GDM1 (cell line): ENCODE results near the gene NIFK.
"Not testable (repeated sequence)": the region's sequence is repeated elsewhere in the genome, so short reads cannot be mapped to it uniquely, and the experiment has no call there.

Experiments
- DNase-seq: peaks from one replicate; lab custom pipeline; 2025; lab: John Stamatoyannopoulos, UW

The NIFK gene

GRCh38 chr2:121731366-121731765 is 5.3 kb downstream of the NIFK start:
- no peak for DNase-seq

GRCh38 chr2:121727950-121728349 is 8.7 kb downstream of the NIFK start:
- DNase-seq, result no peak

DNA sequence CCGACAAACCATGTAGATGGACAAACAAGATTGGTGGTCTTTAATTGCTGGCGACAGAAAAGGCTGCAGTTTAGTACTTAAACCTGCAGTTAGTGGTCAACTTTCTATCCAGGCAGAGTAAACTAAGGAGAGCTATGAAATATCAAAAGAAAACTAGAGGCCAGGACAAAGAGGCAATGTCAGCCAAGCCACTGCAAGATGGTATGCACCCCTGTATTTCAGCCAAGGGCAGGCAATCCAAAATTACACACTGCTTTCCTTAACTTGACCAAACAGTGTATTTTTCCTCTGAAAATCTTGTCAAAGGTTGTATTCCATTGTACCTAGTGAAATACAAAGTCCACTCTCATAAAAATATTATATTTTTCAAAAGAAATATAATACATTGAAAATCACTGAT is 9.3 kb downstream of the NIFK start:
- no peak for DNase-seq

GRCh38 chr2:121723316-121723715 is 13.4 kb downstream of the NIFK start:
- DNase-seq, result no peak

- no peak for DNase-seq
Observed at GRCh38 chr2:121722479-121722878, 14.2 kb downstream of the NIFK start.

- no peak for DNase-seq
Observed at GRCh38 chr2:121721926-121722325, 14.7 kb downstream of the NIFK start.

DNA sequence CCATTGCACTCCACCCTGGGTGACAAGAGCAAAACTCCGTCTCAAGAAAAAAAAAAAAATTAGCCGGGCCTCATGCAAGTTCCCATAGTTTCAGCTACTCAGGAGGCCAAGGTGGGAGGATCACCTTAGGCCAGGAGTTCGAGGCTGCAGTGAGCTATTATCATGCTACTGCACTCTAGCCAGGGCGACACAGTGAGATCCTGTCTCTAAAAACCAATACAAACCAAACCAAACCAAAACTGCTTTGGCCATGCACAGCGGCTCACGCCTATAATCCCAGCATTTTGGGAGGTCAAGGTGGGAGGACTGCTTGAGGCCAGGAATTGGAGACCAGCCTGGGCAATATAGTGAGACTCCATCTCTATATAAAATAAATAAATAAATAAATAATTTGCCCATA is 19.1 kb downstream of the NIFK start:
- no peak for DNase-seq

GRCh38 chr2:121716126-121716525 is 20.5 kb downstream of the NIFK start:
- no peak for DNase-seq

- not testable (repeated sequence) for DNase-seq
Observed at GRCh38 chr2:121711481-121711880, 25.2 kb downstream of the NIFK start.

GRCh38 chr2:121710470-121711170 is 26.1 kb downstream of the NIFK start:
- no peak for DNase-seq

- DNase-seq, result no peak
Observed at GRCh38 chr2:121709776-121710469, 26.8 kb downstream of the NIFK start.

GRCh38 chr2:121707920-121708361 is 28.7 kb downstream of the NIFK start:
- no peak for DNase-seq

- no peak for DNase-seq
Observed at GRCh38 chr2:121707344-121707919, 29.2 kb downstream of the NIFK start.

GRCh38 chr2:121705958-121706357 is 30.7 kb downstream of the NIFK start:
- DNase-seq, result no peak

- no peak for DNase-seq
Observed at GRCh38 chr2:121705390-121705789, 31.3 kb downstream of the NIFK start.

GRCh38 chr2:121701761-121702160 is 34.9 kb downstream of the NIFK start:
- DNase-seq, result not testable (repeated sequence)

GRCh38 chr2:121699421-121700333 is 37.0 kb downstream of the NIFK start:
- peak; percentile 76 for DNase-seq

DNA sequence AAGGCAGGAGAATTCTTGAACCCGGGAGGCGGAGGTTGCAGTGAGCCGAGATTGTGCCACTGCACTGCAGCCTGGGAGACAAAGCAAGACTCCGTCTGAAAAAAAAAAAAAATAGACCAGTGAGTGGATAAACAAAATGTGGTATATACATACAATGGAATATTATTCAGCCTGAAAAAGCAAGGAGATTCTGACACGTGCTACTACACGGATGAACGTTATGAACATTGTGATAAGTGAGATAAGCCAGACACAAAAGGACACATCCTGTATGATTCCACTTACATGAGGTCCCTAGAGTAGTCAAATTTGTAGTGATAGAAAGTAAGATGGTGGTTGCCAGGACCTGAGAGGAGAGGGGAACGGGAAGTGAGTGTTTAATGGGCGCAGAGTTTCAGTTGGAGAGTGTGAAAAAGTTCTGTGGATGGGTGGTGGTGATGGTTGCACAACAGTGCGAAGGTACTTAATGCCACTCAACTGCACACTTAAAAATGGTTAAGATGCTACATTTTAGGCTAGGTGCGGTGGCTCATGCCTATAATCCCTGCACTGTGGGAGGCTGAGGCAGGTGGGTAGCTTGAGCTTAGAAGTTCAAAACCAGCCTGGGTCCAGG is 38.3 kb downstream of the NIFK start:
- no peak for DNase-seq

DNA sequence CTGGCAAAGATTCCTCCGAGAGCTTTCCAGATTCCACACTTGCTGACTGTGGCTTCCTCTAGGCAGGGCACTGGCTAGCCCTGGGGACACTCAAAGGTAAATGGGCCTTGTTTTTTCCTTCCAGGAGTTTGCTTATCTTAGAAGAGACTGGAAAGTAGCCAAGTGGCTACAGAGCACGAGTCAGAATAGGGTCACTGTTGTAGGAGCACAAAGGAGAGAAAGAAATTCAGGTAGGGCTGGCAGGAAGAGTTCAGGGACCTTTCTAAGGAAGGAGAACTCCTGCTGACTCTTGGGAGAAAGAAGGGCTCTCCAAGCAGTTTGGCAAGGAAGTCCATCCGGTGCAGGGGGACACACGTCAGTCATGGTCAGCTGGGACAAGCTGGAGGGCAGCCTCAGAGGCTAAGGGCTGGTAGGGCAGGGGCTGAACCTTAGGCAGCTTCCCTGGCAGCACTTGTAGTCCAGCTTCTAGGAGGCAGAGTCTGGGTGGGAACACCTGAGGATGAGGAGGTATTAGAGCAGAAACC is 39.5 kb downstream of the NIFK start:
- no peak for DNase-seq

DNA sequence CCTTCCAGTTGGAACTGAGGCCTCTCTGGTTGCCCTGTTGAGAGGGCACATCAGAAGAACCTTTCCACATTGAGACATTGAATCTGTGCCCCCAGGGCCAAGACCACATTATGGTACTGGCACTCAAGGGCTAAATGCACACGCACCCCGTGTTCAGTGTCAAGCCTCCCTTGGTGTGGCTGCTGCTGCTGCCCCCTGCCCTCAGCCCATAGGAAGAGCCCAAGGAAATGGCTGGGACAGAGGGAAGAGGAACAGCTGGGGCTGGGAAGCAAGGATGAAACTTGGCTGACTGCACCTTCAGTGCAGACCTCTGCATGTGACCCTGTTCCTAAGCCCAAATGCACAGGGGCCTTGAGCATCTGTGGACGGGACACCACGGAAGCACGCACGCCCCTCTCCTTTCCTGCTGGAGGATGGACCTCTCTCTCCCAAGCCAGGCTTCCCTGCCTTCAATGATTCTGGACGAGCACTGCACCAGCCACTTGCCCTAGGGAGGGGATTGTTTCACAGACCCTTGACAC is 40.2 kb downstream of the NIFK start:
- no peak for DNase-seq

- DNase-seq, result no peak
Observed at GRCh38 chr2:121695171-121695451, 41.6 kb downstream of the NIFK start.
